Dermis microvascular lymphatic vessel endothelial cell (primary cell): ENCODE data around the gene CKMT2. TPM values are rescaled to one million over a fixed set of nuclear protein-coding genes. Genes with fewer than 3 reads are reported as not detected.

ENCODE experiments used
- DNase-seq, 2 donors: peaks; one replicate each; pipeline versions ENCODE4 v3.0.0 to v3.0.0-alpha.2; 2010; ENCODE audit warnings: low read depth in 2 of 2
- total RNA-seq: library from RNA; depleted of rRNA; stranded (reverse); fragments of >200 nt; gene quantifications from 2 replicates; pipeline ENCODE4 v1.2.1, GENCODE V29; 2014

Gene CKMT2
- total RNA-seq, 1 donor from 2014 or later, result 0.13 TPM

DNA sequence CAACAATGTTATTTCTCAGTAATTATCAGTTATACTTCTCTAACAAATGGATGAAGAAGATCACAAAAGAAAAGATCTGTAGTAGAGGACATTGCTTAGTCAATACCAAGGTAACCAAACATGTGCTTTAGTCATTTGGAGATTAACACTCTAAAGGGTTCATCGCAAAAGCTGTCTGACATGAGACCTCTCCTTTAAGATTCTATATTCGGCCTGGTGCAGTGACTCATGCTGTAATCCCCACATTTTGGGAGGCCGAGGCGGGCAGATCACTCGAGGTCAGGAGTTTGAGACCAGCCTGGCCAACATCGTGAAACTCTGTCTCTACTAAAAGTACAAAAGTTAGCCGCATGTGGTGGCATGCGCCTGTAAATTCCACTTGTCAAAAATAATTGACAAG lies 18.3 kb upstream of the CKMT2 start:
- no peak for DNase-seq

DNA sequence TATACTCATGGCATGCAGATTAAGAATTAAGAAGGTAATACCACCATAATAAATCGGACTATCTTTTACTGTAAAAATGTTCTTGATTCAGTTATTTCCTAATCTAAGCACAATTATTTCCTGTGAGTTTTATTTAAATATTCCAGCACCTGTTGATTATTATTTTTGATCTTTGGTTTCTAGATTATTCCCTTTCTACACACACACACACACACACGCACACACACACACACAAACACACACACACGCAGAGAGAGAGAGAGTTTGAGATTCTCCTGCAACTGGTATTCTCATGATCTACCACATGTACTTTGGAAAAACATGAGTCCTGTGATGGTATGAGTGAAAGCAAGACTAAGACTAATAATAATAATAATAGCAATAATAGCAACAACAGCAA lies 17.0 kb upstream of the CKMT2 start:
- DNase-seq, result no peak

DNA sequence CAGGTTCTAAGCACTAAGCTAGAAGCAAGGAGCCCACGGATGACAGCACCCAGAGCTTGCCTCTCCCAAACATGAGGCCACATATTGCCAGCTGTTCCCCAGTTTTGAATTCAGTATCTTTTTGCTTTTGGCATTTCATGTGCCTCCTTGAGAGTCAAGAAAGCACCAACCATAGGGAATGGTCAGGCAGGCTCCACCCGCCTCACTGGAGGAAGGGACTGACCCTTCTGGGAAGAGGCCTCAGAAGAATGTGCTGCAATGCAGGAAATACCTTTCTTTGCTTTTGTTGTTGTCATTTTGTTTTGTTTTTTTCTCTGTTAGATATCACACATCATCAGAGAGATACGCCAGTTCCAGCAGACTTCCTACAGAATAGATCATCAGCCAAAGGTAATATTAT lies 13.7 kb upstream of the CKMT2 start:
- DNase-seq, result no peak

DNA sequence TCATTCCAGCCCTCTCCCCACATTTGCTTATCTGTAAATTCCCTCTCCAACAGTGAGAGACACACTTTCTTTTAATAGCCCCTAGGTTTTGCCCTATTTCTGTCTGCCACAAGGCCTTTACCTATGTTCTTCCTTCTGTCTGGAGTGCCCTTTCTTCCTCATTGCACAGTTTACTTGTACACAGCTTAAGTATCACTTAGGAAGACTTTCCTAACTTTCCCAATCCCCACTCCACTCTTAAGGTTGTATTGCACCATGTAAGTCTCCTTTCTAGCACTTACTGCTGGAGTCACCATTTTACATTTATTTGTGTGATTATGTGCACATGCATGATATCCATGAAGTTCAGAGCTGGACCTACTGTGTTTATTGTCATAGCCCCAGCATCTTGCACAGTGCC lies 10.8 kb upstream of the CKMT2 start:
- DNase-seq, result no peak

DNA sequence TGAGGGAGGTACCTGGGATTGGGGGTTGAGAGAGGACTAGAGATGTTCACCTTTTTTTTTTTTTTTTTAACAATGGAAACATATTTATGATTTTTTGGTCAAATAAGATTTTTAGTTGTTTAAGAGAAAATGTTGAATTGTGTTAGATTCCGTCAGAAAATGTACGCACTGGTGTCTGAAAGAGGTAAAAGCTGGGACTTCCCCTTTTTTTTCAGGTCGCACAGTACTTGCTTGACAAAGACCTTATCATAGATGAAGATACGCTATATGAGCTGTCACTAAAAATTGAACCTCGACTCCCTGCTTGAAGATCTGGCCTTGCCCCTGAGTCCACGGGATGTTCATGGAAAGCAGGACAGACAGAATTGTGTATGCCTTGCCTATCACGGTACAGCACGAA lies 7.7 kb upstream of the CKMT2 start:
- DNase-seq, result no peak

DNA sequence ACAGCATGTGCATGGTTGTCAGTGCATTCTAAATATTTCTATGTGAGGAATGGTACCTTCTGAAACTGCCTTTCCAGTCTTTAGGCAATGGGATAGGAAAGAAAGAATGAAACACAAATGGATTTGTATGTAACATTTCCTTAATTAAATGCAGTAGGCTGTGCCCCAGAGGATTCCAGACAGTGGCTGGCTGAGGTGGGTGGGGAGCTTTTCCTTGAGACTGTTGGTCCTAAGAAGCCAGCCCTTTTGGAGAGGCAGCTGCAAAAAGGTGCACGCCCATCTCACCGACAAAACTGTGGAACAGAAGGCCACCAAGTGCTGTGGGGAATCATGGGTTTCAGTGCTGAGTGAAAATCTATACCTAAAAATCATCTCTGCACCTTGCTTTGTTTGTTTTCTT lies 6.8 kb upstream of the CKMT2 start:
- no peak for DNase-seq

DNA sequence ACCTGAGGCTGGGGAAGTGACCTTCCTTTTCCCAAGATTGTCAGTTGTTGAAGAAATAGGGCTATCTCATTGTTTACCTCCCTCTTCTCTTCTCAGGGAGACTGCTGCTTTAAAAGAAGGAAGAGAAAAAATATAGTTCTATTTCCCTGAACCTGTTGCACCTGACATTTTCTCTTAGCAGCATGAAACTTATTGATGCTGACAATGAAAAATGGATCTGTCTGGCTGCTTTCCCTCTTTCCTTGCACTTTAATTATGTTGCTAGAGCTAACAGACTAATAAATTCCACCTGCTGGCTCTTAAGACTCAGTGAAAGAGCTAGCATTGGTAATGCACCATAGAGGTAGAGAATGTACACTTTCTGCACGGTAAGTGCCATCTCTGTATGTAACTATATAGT lies 6.2 kb upstream of the CKMT2 start:
- DNase-seq, result no peak

DNA sequence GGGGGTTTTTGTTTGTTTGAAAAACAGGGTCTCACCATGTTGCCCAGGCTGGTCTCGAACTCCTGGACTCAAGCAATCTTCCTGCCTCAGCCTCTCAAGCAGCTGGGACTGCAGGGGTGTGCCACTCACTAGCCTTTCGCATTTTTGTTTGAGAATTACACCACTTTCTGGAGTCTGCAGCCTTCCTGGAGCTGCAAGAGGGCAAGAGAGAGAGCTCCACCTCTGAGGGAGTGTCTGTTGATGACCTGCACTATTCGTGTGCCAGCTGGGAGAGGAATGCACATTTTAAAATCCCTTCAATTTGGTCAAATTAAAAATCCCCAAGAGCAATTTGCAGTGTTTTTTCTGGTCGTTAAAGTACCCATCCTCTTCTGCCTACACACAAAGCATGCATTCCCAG lies 5.0 kb upstream of the CKMT2 start:
- no peak for DNase-seq

DNA sequence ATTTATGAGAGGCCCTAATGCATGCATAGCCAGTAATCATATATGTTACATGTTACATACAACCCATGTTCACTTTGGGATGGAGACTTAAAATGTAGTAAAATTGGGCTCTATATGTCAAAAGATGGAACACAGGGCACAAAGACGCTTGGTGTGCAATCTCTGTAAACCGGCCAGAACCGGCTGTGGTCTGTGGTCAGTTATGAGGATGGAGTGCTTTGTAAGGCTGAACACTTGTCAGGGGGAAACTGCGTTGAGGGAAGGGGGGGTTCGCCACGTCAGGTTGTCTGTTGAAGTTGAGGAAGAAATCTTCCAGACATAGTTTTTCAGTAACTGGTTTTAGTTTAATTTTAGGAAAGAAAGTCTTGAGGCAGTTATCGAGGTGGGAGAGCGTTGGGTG lies 2.7 kb upstream of the CKMT2 start:
- no peak for DNase-seq

DNA sequence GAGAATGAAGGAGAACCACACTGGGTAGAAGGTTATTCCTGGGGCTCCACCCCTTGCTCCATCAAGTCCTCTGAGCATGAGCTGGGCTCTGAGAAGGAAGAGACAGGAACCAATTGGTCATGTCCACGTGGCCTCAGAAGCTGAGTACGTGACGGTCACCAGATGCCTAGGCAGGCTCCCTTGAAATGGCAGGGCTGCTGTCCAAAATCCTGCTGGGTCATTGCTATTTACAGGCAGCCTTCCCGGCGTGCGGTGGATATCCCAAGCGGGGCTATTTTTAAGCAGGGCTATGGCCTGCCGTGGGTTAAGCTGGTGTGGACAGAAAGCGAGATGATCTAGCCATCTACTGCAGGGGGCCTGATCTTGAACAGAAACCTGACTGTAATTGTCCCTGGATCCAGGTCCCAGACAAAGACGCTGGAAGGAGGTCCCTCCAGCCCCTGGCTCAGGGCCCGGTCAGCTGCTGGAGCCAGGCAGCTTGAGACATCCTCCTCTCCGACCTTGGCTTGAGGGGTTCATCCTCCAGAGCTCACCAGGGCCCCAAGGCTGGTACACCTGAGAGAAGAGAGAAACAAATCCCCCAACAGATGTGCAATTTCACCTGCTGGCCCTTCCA lies 550 bp upstream of the CKMT2 start:
- no peak for DNase-seq

DNA sequence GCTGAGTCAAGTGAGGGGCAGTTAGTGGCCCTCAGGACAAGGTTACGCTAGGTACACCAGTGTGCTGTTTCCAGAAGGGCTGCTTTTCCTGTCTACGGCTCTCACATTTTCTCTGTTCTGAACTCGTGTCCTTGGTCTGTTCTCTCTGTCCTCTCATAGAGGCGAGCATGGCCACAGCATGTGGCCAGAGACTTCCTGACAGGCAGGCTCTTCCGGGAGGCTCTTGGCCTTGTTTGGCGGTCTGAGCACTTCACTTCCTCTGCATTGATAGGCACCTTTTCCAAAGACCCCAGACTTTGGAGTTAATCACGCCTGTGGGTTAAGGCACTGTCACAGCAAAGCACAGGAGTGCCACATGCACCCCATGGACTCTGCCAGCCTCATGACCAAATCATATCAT lies 1.2 kb downstream of the CKMT2 start:
- no peak for DNase-seq

DNA sequence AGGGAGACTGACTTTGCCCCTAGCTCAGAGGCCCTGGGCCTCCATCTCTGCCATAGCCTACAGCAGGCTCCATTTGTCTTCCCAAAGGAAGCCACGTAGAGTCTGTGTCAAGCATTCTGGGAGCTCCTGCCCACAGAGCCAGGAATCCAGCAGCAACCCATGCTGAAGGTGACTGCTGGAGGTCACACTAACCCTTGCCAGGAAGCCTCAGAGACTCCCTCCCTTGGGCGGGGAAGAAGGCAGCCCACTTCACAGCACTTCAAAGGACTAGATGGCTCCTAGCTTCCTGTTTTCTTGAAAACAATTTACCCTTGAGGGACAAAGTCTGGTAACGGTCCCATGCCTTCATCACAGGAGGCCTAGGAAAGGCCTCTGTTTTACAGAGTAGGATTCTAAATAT lies 1.7 kb downstream of the CKMT2 start:
- no peak for DNase-seq

DNA sequence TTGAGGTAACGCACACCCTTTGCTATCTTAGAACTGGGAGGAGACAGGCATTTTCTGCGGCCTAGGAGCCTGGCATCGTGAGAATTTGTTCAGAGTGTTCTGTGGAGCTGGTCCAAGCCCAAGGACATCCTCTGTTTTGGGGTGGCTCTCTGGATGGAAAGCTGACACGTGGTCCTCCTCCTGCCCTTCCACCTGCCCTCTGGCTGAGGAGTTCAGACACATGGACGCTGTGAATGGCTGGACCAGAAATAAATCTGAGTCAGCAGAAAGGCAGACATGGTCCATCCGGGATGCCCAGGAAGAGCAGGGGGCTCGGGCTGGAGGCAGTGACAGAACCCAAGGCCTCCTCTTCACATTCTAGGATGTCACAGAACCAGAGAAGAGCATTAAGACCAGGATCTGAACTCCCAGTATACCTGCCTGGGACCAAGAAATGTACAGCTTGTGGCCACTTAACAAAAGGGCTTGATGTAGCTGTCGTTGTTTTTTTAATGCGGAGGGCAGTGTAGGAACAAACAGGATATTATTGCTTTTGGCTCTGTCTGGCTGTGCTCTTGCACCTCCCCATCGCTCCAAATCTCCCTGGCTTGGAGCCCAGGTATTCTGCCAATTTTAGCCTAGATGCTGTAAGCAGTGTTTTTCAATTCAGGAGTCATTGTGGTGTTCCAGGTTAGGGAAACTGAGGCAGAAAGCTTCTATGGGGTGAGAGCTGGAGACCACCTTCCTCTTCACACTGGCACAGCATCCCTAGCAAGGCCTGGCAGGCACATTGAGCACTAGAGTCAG lies 2.4 kb downstream of the CKMT2 start:
- peak in 1 of 2 donors; percentile 8 for DNase-seq

DNA sequence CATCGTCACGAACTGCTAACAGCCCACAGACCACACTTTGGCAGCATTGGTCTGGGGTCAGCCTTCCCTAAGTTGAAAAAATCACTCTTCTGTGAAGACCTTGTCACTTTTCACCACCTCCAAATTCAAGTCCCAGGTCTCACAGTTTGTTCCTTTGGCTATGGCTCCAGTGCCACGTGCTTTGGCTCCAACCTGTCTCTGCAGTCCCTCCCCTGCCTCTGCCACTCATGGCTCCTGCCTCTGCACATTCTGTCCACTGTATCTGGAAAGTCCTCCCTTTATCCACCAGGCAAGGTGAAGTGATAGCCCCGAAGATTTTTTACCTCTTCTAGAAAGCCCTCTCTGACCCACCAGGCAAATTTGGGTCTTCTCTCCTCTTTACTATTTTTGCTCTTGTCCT lies 5.3 kb downstream of the CKMT2 start:
- DNase-seq, result no peak

DNA sequence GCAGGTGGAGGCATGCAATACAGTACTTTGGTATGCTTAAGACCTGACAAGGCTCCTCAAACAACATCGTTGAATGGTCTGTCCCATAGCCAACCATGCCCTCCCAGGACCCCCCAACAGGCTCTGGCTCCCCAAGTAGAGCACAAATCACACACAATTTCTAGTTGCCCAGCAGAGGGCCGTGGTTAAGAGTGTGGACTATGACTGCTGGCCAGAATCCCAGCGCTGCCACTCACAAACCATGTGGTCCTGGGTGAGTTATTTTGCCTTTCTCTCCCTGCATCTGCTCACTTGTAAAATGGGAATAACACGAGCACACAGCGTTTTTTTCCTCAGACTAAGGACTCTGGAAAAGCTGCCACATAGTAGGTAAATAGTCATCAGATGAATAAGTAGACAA lies 6.5 kb downstream of the CKMT2 start:
- no peak for DNase-seq

DNA sequence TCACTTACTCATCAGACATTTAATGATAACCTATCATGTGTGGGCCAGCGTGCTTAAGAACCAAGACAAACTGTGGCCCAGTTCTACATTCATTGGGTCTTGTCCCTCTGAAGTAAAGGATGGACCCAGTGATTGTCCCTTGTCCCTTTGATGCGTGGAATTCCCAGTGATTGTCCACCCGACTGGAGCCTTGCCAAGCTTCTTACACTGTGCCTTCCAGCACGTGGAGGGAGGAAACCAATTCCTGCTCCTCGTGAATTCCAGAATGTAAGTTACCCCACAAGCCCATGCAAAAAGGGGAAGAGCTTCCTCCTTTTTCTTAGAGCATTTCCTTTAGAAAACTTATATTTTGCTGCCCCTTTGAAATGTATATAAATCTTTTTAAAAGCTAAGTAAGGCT lies 7.9 kb downstream of the CKMT2 start:
- no peak for DNase-seq

DNA sequence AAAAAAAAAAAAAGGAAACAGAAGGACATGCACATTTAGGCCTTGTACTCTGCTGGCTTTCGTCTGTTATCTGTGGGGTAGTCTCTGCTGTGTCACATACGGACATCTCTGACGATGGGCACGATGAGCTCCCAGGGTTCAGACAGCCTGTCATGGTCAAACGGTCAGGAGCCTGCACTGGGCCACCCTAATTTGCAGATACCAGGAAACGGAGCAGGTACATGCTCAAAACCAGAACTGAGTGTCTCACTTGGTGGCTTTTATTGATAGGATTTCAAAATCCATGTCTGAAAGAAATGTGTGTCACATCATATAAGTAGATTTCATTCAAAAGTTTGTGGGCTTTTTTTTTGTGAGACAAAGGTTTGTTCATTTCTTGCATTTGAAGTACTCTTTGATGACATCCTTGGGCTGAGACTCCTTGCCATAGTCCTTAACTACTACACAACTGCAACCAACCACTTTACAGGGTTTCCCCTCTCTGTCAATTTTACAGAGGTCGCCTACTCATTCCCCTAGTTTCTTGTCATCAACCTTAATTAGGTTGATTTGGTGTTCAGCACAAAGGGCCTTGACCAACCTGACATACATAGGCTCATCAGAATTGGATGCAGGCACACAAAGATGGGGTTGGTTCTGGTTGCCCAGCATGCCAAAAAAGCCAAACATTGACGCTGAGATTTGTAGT lies 9.0 kb downstream of the CKMT2 start:
- no peak for DNase-seq

DNA sequence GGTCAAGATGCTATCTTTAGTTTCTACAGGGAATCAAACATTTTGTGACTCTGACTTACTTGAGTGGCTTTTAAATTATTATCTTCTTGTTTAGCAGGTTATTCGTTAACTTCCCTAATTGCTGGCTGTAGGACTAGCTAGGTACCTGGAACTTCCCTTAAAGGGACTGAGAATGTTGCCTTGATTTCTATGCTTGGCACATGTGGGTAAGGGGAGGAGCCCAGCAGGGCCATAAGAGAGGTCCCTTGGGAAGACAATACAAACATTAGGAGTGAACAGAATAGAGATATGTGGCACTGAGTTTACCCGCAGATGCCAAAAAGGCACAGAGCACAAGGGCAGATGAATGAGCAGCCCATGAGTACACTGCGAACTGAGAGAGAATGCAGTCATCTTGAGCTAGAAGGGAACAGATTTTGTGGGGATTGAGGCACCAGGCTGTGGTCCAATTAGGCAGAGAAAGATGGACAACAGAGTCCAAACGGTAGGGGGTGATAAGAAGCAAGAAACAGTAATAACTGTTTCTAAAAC lies 9.8 kb downstream of the CKMT2 start:
- no peak for DNase-seq

DNA sequence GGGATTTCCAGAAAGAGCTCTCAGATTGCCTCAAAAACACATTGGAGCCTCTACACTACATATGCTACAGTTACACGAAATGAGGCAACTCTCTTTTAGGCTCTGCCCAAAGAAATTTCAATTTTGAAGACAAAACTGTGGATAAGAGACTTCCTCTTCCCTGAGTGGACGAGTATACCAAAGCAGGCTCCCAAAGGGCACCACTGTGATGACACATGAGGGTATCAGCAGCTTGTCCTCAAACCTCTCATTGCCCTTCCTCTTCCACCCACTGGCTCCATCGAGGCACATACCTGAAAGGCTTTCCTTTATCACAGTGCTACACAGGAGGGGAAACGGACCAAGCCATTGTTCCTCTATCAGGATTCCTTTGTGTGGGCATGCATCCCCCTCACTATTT lies 11.3 kb downstream of the CKMT2 start:
- DNase-seq, result no peak

DNA sequence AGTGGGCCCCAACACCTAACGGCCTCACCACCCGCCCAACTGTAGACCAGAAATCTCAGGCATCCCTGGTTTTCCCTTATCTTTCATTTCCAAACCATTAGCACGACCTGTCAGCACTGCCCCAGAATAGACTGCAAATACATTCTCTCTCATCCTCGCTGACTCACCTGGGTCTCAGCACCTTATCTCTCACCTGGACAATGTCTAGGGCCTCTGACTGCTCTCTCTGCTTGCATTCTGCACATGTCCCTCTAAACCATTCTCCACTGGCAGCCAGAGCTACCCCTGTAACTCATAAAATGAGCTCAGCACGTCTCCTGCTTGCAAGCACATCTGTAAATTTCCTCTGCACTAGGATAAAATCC lies 12.7 kb downstream of the CKMT2 start:
- DNase-seq, result no peak

DNA sequence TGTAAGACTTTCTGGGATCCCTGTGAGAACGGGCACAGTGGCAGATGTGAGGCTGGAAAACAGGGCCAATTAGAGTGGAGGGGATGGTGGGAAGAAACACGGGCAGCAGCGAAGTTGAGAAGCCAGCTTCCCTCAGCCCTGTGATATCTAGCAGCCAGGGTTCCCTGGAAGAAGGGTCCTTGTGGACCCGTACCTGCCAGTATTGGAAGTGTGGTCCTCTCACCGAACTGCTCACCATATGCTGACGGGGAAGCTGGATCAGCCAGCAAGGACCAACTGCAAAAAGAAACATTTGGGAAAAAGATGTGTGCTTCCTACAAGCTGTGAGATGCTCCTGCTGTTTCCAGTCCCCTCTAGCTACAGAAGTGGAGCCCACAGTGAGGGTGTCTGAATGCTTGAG lies 13.6 kb downstream of the CKMT2 start:
- no peak for DNase-seq

DNA sequence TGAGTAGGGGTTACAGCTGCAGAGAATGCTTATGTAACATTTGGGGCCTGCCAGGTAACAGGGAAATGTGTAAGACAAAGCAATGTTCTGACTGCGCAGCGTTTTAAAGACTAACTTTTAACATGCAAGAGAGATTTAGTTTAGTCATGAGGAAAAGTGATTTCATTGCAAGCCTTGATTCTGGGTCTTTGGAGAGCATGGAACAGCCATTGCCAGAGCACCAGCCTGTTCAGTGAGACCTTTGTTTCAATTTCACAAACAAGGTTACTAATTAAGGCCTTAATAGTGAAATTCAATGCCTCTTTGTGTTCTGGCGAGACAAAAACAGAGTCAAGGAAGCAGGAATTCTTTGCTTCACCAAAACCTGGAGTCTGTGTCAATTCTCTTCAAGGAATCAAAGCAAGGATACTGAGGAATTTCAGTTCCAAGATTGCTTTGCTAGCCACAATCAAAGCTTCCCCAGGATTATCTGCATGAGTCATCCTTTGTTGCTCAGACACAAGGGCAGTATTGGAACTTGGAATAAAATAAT lies 14.4 kb downstream of the CKMT2 start:
- peak in 1 of 2 donors; percentile 31 for DNase-seq

DNA sequence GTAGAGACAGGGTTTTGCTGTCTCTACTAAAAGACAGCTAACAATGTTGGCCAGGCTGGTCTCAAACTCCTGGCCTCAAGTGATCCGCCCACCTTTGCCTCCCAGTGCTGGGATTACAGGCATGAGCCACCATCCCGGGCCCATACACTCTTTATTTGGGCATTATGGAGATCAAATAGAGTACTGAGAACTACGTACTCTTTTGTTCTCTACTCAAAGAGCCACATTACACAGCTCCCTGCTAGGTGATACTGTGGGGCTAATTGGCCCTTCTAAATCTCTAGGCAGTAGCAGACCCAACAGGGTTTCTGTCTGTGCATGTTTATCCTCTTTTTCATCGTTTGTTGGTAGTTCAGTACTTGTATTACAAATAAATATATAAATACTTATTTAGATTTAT lies 16.1 kb downstream of the CKMT2 start:
- no peak for DNase-seq
